CD4-positive, alpha-beta T cell treated with Interleukin-2 at 100 ng/mL for 4 hours (primary cell): ENCODE results near the gene GSG1.
"Not testable (repeated sequence)": the region's sequence is repeated elsewhere in the genome, so short reads cannot be mapped to it uniquely, and the experiment has no call there.

Experiments
- DNase-seq: peaks from one replicate; pipeline ENCODE4 v3.0.0-alpha.2; 2020; ENCODE audit warnings: low spot score

The GSG1 gene

GRCh38 chr12:13060581-13060980, 42.9 kb downstream of the GSG1 start:
- no peak for DNase-seq

- DNase-seq: not testable (repeated sequence)
Measured at GRCh38 chr12:13053617-13054016, 49.9 kb downstream of the GSG1 start.

- no peak for DNase-seq
Measured at GRCh38 chr12:13052421-13052820, 51.0 kb downstream of the GSG1 start.

GRCh38 chr12:13049816-13050215, 53.7 kb downstream of the GSG1 start:
- DNase-seq: no peak

GRCh38 chr12:13046964-13047363, 56.5 kb downstream of the GSG1 start:
- no peak for DNase-seq

GRCh38 chr12:13045816-13046215, 57.7 kb downstream of the GSG1 start:
- no peak for DNase-seq

GRCh38 chr12:13044906-13045299, 58.6 kb downstream of the GSG1 start:
- no peak for DNase-seq

- peak; percentile 71 for DNase-seq
Measured at GRCh38 chr12:13044002-13044905, 59.2 kb downstream of the GSG1 start, which contains the start of gene FAM234B. TSS of gene FAM234B (plus strand) at chr12:13044381. CDS start at chr12:13044404, 23 bp downstream.

- DNase-seq: no peak
Measured at GRCh38 chr12:13042666-13043230, 60.7 kb downstream of the GSG1 start.

- no peak for DNase-seq
Measured at GRCh38 chr12:13041224-13041623, 62.2 kb downstream of the GSG1 start.

- DNase-seq: no peak
Measured at GRCh38 chr12:13039328-13039956, 64.0 kb downstream of the GSG1 start.

GRCh38 chr12:13038491-13039161, 64.8 kb downstream of the GSG1 start:
- no peak for DNase-seq

- no peak for DNase-seq
Measured at GRCh38 chr12:13036881-13037280, 66.6 kb downstream of the GSG1 start.

- not testable (repeated sequence) for DNase-seq
Measured at GRCh38 chr12:13035335-13035734, 68.1 kb downstream of the GSG1 start.
